NCI-H2196 treated with DMSO at 0.1 percent for 48 hours (cell line): ENCODE results near the gene AZU1.
"Not testable (repeated sequence)": the region's sequence is repeated elsewhere in the genome, so short reads cannot be mapped to it uniquely, and the experiment has no call there.

Source experiments
- DNase-seq: peaks from one replicate; lab custom pipeline; 2025; ENCODE audit not compliant: unreplicated experiment; lab: John Stamatoyannopoulos, UW

AZU1 gene

GRCh38 chr19:807627-808422 is 19.8 kb upstream of the AZU1 start:
- DNase-seq: no peak

GRCh38 chr19:808423-808775 is 19.2 kb upstream of the AZU1 start:
- DNase-seq: no peak

GRCh38 chr19:810077-810855 is 17.4 kb upstream of the AZU1 start:
- DNase-seq: no peak

GRCh38 chr19:810883-811489 is 16.7 kb upstream of the AZU1 start:
- no peak for DNase-seq

GRCh38 chr19:811506-812048 is 16.1 kb upstream of the AZU1 start:
- no peak for DNase-seq

GRCh38 chr19:812049-812746 is 15.4 kb upstream of the AZU1 start:
- no peak for DNase-seq

GRCh38 chr19:812747-813218 is 14.9 kb upstream of the AZU1 start:
- no peak for DNase-seq

- DNase-seq: no peak
These were observed 14.2 kb upstream of the AZU1 start for GRCh38 chr19:813219-814151.

GRCh38 chr19:814152-815078 is 13.2 kb upstream of the AZU1 start:
- DNase-seq: no peak

GRCh38 chr19:815079-815774 is 12.4 kb upstream of the AZU1 start:
- DNase-seq: no peak

- no peak for DNase-seq
These were observed 11.7 kb upstream of the AZU1 start for GRCh38 chr19:815775-816499.

GRCh38 chr19:816500-816857 is 11.2 kb upstream of the AZU1 start:
- DNase-seq: no peak

- DNase-seq: not testable (repeated sequence)
These were observed 7.4 kb upstream of the AZU1 start for GRCh38 chr19:820212-820611.

GRCh38 chr19:821231-821824 is 6.3 kb upstream of the AZU1 start:
- no peak for DNase-seq

GRCh38 chr19:821825-822503 is 5.7 kb upstream of the AZU1 start, which contains the start of gene PLPPR3:
TSS of gene PLPPR3 (minus strand) at chr19:821955. CDS start at chr19:821559, 396 bp downstream.
- DNase-seq: no peak

- DNase-seq: no peak
These were observed 4.0 kb upstream of the AZU1 start for GRCh38 chr19:823565-824121.
